HG03103 (cell line): Measurements from ENCODE around the gene SMYD3.
"Not testable (repeated sequence)": the region's sequence is repeated elsewhere in the genome, so short reads cannot be mapped to it uniquely, and the experiment has no call there.

Source experiments
- ATAC-seq: cut with Tn5 transposase; IDR thresholded peaks from one replicate; pipeline ENCODE4 v1.9.1; 2021; ENCODE audit warnings: low read depth; ENCODE audit not compliant: unreplicated experiment

The SMYD3 gene

DNA sequence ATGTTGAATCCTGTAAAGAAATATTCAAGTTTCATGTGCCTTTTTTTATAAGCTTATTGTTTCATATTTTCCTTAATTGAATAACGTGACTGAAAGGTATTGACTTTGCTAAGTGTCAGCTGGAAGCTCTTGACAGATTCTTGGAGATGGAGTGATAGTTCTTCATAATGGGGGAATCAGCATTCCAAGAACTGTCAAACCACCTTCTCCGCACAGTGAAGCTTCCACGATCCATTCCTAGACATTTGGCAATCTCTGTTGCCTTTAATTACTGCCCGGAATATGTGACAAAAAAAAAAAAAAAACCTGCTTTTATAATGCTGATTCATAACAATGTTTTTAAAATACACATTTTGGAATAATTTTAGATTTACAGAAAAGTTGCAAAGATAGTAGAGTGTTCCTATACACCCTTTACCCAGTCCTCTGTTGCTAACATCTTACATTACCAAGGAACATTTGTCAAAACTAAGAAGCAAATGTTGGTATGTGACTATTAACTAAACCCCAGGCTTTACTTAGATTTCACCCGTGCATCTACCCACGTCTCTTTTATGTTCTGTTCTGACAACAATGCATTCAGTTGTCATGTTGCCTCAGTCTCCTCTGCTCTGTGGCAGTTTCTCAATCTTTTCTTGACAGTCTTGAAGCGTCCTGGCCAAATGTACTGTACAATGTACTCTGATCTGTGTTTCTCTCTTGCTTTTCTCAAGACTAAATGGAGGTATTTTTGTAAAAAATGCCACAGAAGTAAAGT, 674.1 kb downstream of the SMYD3 start:
- no peak for ATAC-seq

GRCh38 chr1:245831518-245831917, 675.6 kb downstream of the SMYD3 start:
- no peak for ATAC-seq

GRCh38 chr1:245829826-245830225, 677.3 kb downstream of the SMYD3 start:
- ATAC-seq: no peak

DNA sequence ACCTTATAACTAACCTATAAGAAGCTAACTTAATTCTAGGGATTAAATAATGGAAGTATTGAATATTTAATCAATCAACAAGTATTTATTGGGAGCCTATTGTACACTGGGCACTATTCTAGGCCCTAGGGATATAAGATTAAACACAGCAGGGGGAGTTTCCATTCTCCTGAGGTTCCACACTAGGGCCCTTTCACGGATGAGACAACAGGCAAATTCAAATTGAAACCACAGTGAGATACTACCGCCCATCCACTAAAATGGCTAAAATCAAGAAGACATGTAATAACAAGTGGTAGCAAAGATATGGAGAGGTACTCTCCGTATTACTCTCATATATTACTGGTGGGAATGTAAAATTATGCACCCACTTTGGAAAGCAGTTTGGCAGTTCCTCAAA, 677.9 kb downstream of the SMYD3 start:
- no peak for ATAC-seq

DNA sequence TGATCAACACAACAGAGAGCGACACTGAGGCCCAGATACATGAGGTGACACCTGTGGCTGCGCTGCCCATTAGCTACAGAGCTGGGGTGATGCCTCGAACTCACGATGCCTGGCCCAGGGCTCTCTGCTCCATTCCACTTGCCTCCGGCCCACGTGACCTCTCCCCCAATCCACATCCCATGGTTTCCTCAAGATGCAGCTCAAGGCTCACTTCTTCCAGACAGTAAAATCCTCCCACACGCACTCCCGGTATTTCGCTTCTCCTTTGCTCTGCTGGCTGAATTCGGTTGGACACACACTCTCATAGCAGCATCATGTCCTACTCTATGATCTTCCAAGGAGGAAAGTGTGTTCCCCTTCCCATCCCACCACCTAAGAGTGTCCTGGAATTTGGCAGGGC, 679.8 kb downstream of the SMYD3 start:
- no peak for ATAC-seq

GRCh38 chr1:245825128-245825901, 681.8 kb downstream of the SMYD3 start:
- ATAC-seq: no peak

- ATAC-seq: no peak
Measured at GRCh38 chr1:245823408-245824147, 683.5 kb downstream of the SMYD3 start.

DNA sequence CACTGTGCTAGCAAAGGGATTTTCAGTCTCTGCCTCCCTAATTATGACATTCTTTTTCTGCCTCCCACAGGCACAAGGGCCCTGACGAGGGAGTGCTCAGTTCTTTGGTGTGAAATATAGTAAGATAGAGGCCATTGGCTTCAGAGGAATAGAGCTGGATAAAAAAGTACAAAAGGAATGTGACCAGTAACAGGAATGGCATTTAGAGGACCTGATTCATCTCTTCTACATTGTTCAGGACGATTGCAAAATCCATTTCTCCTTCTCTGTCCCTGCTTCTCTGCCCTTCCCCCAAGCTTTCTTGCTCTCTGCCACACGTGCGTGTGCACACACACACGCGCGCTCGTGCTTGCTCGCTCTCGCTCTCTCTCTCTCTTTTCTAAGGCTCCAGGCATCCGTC, 684.1 kb downstream of the SMYD3 start:
- no peak for ATAC-seq

DNA sequence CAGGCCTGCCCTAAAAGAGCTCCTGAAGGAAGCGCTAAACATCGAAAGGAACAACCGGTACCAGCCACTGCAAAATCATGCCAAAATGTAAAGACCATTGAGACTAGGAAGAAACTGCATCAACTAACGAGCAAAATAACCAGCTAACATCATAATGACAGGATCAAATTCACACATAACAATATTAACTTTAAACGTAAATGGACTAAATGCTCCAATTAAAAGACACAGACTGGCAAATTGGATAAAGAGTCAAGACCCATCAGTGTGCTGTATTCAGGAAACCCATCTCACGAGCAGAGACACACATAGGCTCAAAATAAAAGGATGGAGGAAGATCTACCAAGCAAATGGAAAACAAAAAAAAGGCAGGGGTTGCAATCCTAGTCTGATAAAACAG, 688.7 kb downstream of the SMYD3 start:
- ATAC-seq: not testable (repeated sequence)

- ATAC-seq: not testable (repeated sequence)
Measured at GRCh38 chr1:245816496-245816895, 690.6 kb downstream of the SMYD3 start.

- no peak for ATAC-seq
Measured at GRCh38 chr1:245814651-245815050, 692.4 kb downstream of the SMYD3 start.

- ATAC-seq: no peak
Measured at GRCh38 chr1:245812278-245812677, 694.8 kb downstream of the SMYD3 start.

- ATAC-seq: no peak
Measured at GRCh38 chr1:245810789-245811337, 696.2 kb downstream of the SMYD3 start.

DNA sequence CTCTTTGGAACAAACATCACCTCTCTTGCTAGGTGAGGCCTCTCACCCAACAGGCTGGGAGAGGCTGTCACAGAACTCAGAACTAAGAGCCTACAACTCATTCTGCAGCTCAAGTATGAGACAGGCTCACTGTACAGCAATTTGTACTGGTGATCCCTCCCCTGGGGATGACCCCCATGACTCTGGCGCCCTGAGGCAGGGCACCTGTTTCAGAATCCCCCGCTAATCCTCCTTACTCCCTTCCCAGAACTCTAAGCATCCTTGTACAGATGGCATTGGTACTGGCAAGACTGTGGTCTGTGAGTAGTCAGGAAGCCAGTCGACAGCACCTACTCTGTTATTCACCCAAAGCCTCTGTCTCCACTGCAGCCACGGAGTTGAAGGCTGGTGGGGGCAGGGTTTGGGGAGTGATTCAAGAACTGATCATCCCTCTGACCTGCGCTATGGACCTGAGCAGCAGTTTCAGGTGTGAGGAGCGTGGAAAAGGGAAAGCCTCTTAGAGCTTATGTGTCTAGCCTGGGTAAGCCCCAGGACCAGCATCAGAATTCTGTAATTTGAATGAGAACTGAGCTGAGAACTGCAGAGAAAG, 696.8 kb downstream of the SMYD3 start:
- ATAC-seq: no peak

DNA sequence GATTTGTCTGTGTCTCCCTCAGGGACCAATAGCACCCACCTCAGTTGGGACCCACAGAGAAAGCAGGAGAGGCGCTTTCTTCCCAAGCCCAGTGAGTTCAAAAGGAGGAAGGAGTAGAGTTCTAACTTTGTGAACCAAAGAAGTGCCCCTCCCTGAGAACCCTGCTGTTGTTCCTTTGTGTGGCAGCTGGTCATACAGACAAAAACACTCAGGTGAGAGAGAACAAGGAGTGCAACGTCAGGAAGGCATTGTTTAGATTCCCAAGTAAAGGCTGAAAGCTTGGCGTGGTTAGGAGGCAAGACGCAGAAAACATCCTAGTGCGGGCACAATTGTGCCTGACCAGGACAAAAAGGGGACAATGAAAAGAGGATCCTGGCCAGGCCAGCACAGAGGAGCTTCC, 697.7 kb downstream of the SMYD3 start:
- ATAC-seq: no peak

DNA sequence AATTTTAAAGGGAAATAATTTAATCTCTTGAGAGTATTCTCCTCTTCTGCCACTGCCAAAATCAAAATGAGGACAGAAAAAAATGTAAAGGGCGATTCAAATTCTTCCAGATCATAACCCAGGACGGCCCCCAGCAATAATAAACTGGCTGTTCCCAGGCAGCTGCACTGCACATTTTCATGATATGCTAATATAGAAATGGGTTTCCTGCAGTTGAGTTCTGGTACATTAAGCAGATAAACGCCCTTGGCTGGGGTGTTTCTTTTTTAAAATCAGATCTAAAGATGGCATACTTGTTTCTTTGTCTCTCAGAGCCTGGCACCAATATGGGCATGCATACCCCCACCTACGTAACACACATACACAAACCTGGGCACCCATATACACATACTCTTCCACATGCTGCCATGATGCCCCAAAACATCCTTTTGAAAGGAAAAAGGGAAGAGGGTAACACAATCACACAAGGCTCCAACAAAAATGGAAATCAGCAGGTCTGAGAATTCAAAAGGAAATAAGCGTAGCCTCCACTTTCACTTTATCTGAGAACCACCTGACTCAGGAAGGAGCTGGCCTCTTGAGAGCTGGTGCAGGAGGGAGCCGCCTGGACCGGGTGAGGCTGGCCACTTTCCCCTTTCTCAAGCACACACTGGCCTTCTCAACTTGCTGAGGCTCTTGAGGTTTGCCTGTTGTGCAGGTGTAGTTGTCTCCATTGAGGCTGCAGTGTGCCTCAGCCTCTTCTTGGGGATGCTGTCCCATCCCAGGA, 698.9 kb downstream of the SMYD3 start:
- ATAC-seq: no peak

DNA sequence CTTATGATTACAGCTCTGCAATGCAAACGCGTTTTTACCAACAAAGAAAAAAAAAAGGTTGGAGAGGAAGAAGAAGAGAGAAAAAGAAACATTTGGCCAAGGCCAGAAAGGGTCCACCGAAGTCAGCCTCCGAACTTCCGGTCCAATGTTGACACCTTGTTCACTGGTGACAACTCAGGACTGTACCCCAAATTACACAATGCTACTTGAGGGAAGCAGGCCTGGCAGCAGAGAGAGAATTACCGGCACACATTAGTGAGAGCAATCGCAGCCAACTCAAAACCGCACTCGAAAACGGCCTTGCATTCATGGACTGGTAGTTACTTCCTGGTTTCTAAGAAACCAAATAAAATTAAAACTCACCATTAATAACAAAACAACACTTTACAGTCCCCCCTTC, 699.8 kb downstream of the SMYD3 start:
- ATAC-seq: peak; percentile 85

DNA sequence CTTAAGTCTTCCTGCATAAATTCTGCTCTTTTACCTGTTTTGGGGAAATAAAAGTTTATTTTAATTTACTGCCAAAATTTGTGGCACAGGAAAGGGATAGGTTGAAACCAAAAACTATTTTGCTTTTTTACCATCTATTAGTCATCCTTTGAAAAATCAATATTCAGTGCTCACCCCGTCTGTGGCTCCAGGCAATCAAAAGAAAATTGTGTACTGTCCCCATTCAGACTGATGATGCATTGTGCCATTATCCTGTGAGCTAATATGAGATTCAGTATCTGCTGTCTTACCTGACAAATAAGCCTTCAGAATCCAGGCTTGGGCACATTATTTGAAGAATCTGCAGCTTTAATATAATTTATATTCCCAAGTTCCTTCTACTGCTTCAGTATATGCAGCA, 701.5 kb downstream of the SMYD3 start:
- no peak for ATAC-seq

DNA sequence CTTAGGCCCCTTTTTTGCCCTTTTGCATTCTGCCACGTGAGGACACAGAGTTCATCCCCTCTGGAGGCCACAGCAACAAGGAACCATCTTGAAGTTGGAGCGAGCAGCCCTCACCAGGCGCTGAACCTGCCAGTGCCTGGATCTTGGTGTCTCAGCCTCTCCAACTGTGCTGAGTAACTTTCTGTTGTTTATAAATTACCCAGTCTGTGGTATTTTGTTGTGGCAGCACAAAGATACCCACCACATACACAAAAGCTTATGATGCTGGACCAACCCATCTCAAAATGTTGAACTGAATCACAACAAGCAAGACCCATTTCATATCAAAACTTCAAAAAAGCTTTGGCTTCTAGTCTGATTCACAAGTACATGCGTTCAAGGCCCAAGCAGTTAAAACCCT, 702.4 kb downstream of the SMYD3 start:
- no peak for ATAC-seq

GRCh38 chr1:245803666-245804037, 703.4 kb downstream of the SMYD3 start:
- ATAC-seq: no peak
